WTC11 (cell line): ENCODE results near the gene NTRK2. TPM values are rescaled to one million over a fixed set of nuclear protein-coding genes. Genes with fewer than 3 reads are reported as not detected.

Source experiments
- ATAC-seq: fragments of 200-7000 bp; cut with Tn5 transposase; 2 replicates; pipeline ENCODE4 v1.10.0; 2021; ENCODE audit warnings: mild to moderate bottlenecking, moderate library complexity
- CTCF ChIA-PET: fragments of 300-600 bp; sonication (Branson Sonifier 250); formaldehyde crosslinking; loops from one replicate; lab custom pipeline; 2021; ENCODE audit warnings: antibody characterized with exemption; lab: Charles Lee
- POLR2A ChIA-PET: fragments of 350-600 bp; sonication (Branson Sonifier 250); formaldehyde crosslinking; loops from one replicate; lab custom pipeline; 2021; ENCODE audit warnings: antibody characterized with exemption; lab: Charles Lee
- DNase-seq: peaks from one replicate; pipeline ENCODE4 v3.0.0; 2021; ENCODE audit warnings: low spot score
- H3K27ac Mint-ChIP-seq: 2 replicates; pipeline ENCODE4 v1.8.0; 2021; ENCODE audit warnings: mixed read lengths
- H3K27me3 Mint-ChIP-seq: 2 replicates; pipeline ENCODE4 v1.8.0; 2021; ENCODE audit warnings: low read depth, mild to moderate bottlenecking, moderate library complexity, mixed read lengths
- H3K36me3 Mint-ChIP-seq: 2 replicates; pipeline ENCODE4 v1.8.0; 2021; ENCODE audit warnings: mixed read lengths
- H3K4me1 Mint-ChIP-seq: 2 replicates; pipeline ENCODE4 v1.8.0; 2022; ENCODE audit warnings: mixed read lengths
- H3K4me3 Mint-ChIP-seq: 2 replicates; pipeline ENCODE4 v1.8.0; 2021; ENCODE audit warnings: mild to moderate bottlenecking, moderate library complexity, mixed read lengths
- H3K9me3 Mint-ChIP-seq: 2 replicates; pipeline ENCODE4 v1.8.0; 2021; ENCODE audit warnings: mixed read lengths
- ATF1 ChIP-seq: sonication (generic); formaldehyde crosslinking; IDR thresholded peaks from 2 replicates; pipeline ENCODE4 v1.8.1; 2023; ENCODE audit warnings: mild to moderate bottlenecking, moderate library complexity, missing genetic modification reagents
- ATF2 ChIP-seq: sonication (generic); formaldehyde crosslinking; IDR thresholded peaks from 2 replicates; pipeline ENCODE4 v1.8.1; 2022; ENCODE audit warnings: low read depth, missing genetic modification reagents, borderline replicate concordance
- ATF6 ChIP-seq: sonication (generic); formaldehyde crosslinking; IDR thresholded peaks from 2 replicates; pipeline ENCODE4 v1.8.1; 2023; ENCODE audit warnings: mild to moderate bottlenecking, missing genetic modification reagents
- E2F5 ChIP-seq: sonication (generic); formaldehyde crosslinking; IDR thresholded peaks from 2 replicates; pipeline ENCODE4 v1.8.1; 2022; ENCODE audit warnings: mild to moderate bottlenecking, moderate library complexity, missing genetic modification reagents
- ELF4 ChIP-seq: sonication (generic); formaldehyde crosslinking; IDR thresholded peaks from 2 replicates; pipeline ENCODE4 v1.8.1; 2022; ENCODE audit warnings: low read depth, mild to moderate bottlenecking, moderate library complexity, missing genetic modification reagents
- EMX1 ChIP-seq: fragments of 250-450 bp; sonication (Bioruptor Pico); IDR thresholded peaks from 2 replicates; pipeline ENCODE4 v1.8.0; 2021; ENCODE audit warnings: mild to moderate bottlenecking
- FOXP1 ChIP-seq: sonication (generic); formaldehyde crosslinking; IDR thresholded peaks from 2 replicates; pipeline ENCODE4 v1.8.0; 2022; ENCODE audit warnings: missing genetic modification reagents, mild to moderate bottlenecking, moderate library complexity, borderline replicate concordance
- GABPB1 ChIP-seq: sonication (generic); formaldehyde crosslinking; IDR thresholded peaks from 2 replicates; pipeline ENCODE4 v1.8.1; 2023; ENCODE audit warnings: mild to moderate bottlenecking, missing genetic modification reagents
- HMGA2 ChIP-seq: fragments of 250-450 bp; sonication (Bioruptor Pico); IDR thresholded peaks from 2 replicates; pipeline ENCODE4 v1.4.0; 2021; ENCODE audit warnings: mild to moderate bottlenecking, moderate library complexity
- JAZF1 ChIP-seq: fragments of 250-450 bp; sonication (Bioruptor Pico); IDR thresholded peaks from 2 replicates; pipeline ENCODE4 v1.9.0; 2021; ENCODE audit warnings: moderate library complexity, mild to moderate bottlenecking, inconsistent platforms
- MXD4 ChIP-seq: fragments of 250-450 bp; sonication (Bioruptor Pico); IDR thresholded peaks from 2 replicates; pipeline ENCODE4 v1.8.0; 2021; ENCODE audit warnings: mild to moderate bottlenecking, moderate library complexity, borderline replicate concordance
- NFE2L1 ChIP-seq: sonication (generic); formaldehyde crosslinking; IDR thresholded peaks from 2 replicates; pipeline ENCODE4 v1.8.1; 2023; ENCODE audit warnings: missing genetic modification reagents
- NR1H2 ChIP-seq: sonication (generic); formaldehyde crosslinking; IDR thresholded peaks from 2 replicates; pipeline ENCODE4 v1.9.0; 2021; ENCODE audit warnings: mild to moderate bottlenecking, moderate library complexity, missing genetic modification reagents
- OVOL2 ChIP-seq: fragments of 250-450 bp; sonication (Bioruptor Pico); IDR thresholded peaks from 2 replicates; pipeline ENCODE4 v1.9.0; 2021; ENCODE audit warnings: mild to moderate bottlenecking, borderline replicate concordance
- RORB ChIP-seq: fragments of 250-450 bp; sonication (Bioruptor Pico); IDR thresholded peaks from 2 replicates; pipeline ENCODE4 v1.9.0; 2021; ENCODE audit warnings: mild to moderate bottlenecking
- SMAD4 ChIP-seq: sonication (generic); formaldehyde crosslinking; IDR thresholded peaks from 2 replicates; pipeline ENCODE4 v1.8.0; 2022; ENCODE audit warnings: mild to moderate bottlenecking, missing genetic modification reagents
- SOX15 ChIP-seq: fragments of 250-450 bp; sonication (Bioruptor Pico); IDR thresholded peaks from 2 replicates; pipeline ENCODE4 v1.9.0; 2021; ENCODE audit warnings: mild to moderate bottlenecking
- SP1 ChIP-seq: sonication (generic); formaldehyde crosslinking; conservative IDR thresholded peaks from 2 replicates; pipeline ENCODE4 v1.8.1; 2022; ENCODE audit warnings: missing genetic modification reagents
- TCF7 ChIP-seq: sonication (generic); formaldehyde crosslinking; IDR thresholded peaks from 2 replicates; pipeline ENCODE4 v1.8.0; 2022; ENCODE audit warnings: mild to moderate bottlenecking, low read depth, missing genetic modification reagents, moderate library complexity
- TEAD1 ChIP-seq: sonication (generic); formaldehyde crosslinking; IDR thresholded peaks from 2 replicates; pipeline ENCODE4 v1.8.0; 2022; ENCODE audit warnings: mild to moderate bottlenecking, missing genetic modification reagents
- TEAD4 ChIP-seq: sonication (generic); formaldehyde crosslinking; IDR thresholded peaks from 2 replicates; pipeline ENCODE4 v1.8.0; 2022; ENCODE audit warnings: mild to moderate bottlenecking, missing genetic modification reagents
- TP53 ChIP-seq: sonication (generic); formaldehyde crosslinking; IDR thresholded peaks from 2 replicates; pipeline ENCODE4 v1.8.1; 2023; ENCODE audit warnings: mild to moderate bottlenecking, missing genetic modification reagents
- ZNF396 ChIP-seq: fragments of 250-450 bp; sonication (Bioruptor Pico); IDR thresholded peaks from 2 replicates; pipeline ENCODE4 v1.8.0; 2021; ENCODE audit warnings: mild to moderate bottlenecking, moderate library complexity, borderline replicate concordance
- ZNF671 ChIP-seq: fragments of 250-450 bp; sonication (Bioruptor Pico); IDR thresholded peaks from 2 replicates; pipeline ENCODE4 v1.8.0; 2021; ENCODE audit warnings: mild to moderate bottlenecking
- total RNA-seq: library from RNA; stranded (reverse); gene quantifications from 3 replicates; pipeline ENCODE4 v1.2.3, GENCODE V29; 2021
- TF ChIP-seq, protein P1 (sequence below): sonication (generic); formaldehyde crosslinking; IDR thresholded peaks from 2 replicates; pipeline ENCODE4 v1.8.1; 2023; ENCODE audit warnings: mild to moderate bottlenecking, missing genetic modification reagents, borderline replicate concordance
- TF ChIP-seq, protein P2 (sequence below): sonication (generic); formaldehyde crosslinking; IDR thresholded peaks from 2 replicates; pipeline ENCODE4 v1.8.0; 2022; ENCODE audit warnings: mild to moderate bottlenecking, missing genetic modification reagents

NTRK2 gene
- total RNA-seq, 1 experiment from 2014 or later = 0.02 TPM

GRCh38 chr9:84943482-84944050 lies 274.0 kb downstream of the NTRK2 start (continued):
- TF ChIP-seq, protein P1, sequence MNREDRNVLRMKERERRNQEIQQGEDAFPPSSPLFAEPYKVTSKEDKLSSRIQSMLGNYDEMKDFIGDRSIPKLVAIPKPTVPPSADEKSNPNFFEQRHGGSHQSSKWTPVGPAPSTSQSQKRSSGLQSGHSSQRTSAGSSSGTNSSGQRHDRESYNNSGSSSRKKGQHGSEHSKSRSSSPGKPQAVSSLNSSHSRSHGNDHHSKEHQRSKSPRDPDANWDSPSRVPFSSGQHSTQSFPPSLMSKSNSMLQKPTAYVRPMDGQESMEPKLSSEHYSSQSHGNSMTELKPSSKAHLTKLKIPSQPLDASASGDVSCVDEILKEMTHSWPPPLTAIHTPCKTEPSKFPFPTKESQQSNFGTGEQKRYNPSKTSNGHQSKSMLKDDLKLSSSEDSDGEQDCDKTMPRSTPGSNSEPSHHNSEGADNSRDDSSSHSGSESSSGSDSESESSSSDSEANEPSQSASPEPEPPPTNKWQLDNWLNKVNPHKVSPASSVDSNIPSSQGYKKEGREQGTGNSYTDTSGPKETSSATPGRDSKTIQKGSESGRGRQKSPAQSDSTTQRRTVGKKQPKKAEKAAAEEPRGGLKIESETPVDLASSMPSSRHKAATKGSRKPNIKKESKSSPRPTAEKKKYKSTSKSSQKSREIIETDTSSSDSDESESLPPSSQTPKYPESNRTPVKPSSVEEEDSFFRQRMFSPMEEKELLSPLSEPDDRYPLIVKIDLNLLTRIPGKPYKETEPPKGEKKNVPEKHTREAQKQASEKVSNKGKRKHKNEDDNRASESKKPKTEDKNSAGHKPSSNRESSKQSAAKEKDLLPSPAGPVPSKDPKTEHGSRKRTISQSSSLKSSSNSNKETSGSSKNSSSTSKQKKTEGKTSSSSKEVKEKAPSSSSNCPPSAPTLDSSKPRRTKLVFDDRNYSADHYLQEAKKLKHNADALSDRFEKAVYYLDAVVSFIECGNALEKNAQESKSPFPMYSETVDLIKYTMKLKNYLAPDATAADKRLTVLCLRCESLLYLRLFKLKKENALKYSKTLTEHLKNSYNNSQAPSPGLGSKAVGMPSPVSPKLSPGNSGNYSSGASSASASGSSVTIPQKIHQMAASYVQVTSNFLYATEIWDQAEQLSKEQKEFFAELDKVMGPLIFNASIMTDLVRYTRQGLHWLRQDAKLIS (CRISPR knock-in tag) = no peak
- TF ChIP-seq ATF2 (no peak), EMX1 (CRISPR knock-in tag) (no peak), NR1H2 (CRISPR knock-in tag) (no peak), ZNF671 (CRISPR knock-in tag) (no peak), SOX15 (CRISPR knock-in tag) (no peak), E2F5 (CRISPR knock-in tag) (no peak), JAZF1 (CRISPR knock-in tag) (no peak)
- TF ChIP-seq, protein P2, sequence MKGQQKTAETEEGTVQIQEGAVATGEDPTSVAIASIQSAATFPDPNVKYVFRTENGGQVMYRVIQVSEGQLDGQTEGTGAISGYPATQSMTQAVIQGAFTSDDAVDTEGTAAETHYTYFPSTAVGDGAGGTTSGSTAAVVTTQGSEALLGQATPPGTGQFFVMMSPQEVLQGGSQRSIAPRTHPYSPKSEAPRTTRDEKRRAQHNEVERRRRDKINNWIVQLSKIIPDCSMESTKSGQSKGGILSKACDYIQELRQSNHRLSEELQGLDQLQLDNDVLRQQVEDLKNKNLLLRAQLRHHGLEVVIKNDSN (CRISPR knock-in tag) = no peak
- TF ChIP-seq, all 79 proteins: peak for 0

GRCh38 chr9:84945878-84946538 lies 276.5 kb downstream of the NTRK2 start:
- no peaks in the 10 kb centered on the region for H3K9me3 Mint-ChIP-seq
- DNase-seq = no peak
- TF ChIP-seq RORB (no peak), GABPB1 (CRISPR knock-in tag) (no peak), TEAD4 (no peak), ATF6 (no peak), NFE2L1 (no peak), HMGA2 (CRISPR knock-in tag) (no peak), ATF1 (no peak), SMAD4 (CRISPR knock-in tag) (no peak), FOXP1 (no peak), ZNF396 (CRISPR knock-in tag) (no peak), TEAD1 (CRISPR knock-in tag) (no peak), TP53 (CRISPR knock-in tag) (no peak), MXD4 (no peak), SP1 (no peak), ELF4 (CRISPR knock-in tag) (no peak), TCF7 (no peak), OVOL2 (CRISPR knock-in tag) (no peak)
- no peak; the same call in 1 of the 2 replicates for ATAC-seq
- H3K36me3 Mint-ChIP-seq = no peaks in the 10 kb centered on the region
- H3K4me3 Mint-ChIP-seq = no peak overlapping the region
- CTCF ChIA-PET = interaction anchor here (0.8 to 2.0 kb wide), 3 partner anchors 12 to 549 kb away, joined by 3 to 6 read pairs (median 3); no protein-coding TSS in a partner anchor
- H3K27ac Mint-ChIP-seq = no peak overlapping the region
- H3K4me1 Mint-ChIP-seq = peaks cover 4% of the 10 kb centered on the region; the same call in 1 of the 2 replicates
- no peaks in the 10 kb centered on the region for H3K27me3 Mint-ChIP-seq
- POLR2A ChIA-PET = no interaction called here
